GM12801 (cell line): Measurements from ENCODE around the gene MARF1.

Experiments
- TF ChIP-seq, protein P1 (sequence below): IDR thresholded peaks from one replicate; pipeline ENCODE4 v1.5.1; 2011; ENCODE audit warnings: control low read depth; ENCODE audit not compliant: insufficient read length; ENCODE audit errors: extremely low read depth

The MARF1 gene

DNA sequence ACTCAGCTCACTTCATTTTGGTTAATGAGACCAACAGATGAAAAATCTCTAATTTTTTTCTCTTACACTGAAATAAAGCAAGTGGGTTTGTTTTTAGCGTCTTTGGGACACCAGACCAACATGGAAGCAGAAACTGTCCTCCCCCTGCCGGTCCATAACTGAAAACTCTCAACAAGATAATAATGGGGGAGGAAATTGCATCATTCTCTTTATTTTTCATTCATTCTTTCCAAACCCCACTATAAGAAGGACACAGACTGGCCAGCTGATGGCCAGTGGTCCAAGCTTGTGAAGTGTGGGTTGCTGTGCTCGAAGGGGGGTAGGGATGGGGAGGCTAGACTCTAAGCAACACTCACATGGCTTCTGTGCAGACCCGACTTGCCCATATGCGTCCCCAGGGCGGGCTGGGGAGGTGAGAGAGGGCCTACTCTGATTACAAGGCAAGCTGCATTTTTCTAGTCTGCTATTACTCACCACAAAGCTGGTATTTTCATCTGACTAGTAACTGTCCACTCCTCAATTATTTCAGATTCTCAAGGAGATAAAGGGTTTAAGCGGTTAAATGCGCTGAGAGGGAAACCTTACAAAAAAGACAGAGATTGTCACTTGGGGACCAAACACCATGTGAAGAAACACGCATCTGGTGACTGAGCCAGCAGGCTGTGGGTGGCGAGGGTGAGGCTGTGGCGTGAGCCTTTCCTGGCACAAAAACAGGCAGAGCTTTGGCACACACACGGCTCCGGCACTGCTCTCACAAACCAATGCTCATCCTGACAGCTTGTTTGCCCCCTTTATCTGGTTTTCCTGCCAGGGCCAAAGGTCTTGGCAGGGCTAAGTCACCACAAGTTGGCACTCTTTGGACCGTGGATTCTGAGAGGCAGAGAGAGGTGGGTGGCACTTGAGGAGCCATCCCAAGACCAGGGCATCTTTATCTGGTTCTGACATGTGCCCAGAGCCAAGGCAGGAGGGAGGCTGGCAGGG is 38.2 kb downstream of the MARF1 start:
- TF ChIP-seq, protein P1, sequence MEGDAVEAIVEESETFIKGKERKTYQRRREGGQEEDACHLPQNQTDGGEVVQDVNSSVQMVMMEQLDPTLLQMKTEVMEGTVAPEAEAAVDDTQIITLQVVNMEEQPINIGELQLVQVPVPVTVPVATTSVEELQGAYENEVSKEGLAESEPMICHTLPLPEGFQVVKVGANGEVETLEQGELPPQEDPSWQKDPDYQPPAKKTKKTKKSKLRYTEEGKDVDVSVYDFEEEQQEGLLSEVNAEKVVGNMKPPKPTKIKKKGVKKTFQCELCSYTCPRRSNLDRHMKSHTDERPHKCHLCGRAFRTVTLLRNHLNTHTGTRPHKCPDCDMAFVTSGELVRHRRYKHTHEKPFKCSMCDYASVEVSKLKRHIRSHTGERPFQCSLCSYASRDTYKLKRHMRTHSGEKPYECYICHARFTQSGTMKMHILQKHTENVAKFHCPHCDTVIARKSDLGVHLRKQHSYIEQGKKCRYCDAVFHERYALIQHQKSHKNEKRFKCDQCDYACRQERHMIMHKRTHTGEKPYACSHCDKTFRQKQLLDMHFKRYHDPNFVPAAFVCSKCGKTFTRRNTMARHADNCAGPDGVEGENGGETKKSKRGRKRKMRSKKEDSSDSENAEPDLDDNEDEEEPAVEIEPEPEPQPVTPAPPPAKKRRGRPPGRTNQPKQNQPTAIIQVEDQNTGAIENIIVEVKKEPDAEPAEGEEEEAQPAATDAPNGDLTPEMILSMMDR, result no peak

GRCh38 chr16:15602285-15603044 is 40.5 kb downstream of the MARF1 start:
- TF ChIP-seq, protein P1, result no peak

DNA sequence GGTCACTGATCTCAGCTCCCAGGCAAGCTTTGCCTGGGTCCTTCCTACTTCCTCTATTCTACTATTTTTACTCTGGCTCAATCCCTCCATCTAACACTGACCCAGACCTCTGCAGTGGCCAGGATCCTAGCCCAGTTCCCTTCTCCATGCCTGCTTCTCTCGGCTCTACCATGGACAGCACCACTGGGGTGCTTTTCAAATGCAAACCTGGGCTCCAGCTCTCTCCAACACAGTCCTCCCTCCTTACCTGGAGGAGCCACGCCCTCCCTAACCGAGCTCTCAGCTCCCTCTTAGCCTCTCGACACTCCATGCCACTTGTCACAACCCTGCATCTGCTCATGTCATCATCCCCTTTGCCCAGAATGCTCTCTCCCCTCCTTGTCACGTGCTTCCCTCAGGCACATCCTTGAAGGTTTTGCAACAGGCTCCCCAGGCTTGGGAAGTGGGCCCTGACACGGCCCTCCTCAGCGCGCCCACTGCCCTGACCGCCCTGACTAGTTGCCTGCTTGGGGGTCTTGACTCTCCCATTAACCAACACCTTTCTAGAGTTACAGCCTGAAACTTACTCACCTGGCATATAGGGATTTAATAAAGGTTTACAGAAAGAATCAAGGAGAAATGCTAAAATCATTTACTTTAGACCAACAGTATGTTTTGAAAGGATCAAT is 41.6 kb downstream of the MARF1 start:
- TF ChIP-seq, protein P1, result no peak

DNA sequence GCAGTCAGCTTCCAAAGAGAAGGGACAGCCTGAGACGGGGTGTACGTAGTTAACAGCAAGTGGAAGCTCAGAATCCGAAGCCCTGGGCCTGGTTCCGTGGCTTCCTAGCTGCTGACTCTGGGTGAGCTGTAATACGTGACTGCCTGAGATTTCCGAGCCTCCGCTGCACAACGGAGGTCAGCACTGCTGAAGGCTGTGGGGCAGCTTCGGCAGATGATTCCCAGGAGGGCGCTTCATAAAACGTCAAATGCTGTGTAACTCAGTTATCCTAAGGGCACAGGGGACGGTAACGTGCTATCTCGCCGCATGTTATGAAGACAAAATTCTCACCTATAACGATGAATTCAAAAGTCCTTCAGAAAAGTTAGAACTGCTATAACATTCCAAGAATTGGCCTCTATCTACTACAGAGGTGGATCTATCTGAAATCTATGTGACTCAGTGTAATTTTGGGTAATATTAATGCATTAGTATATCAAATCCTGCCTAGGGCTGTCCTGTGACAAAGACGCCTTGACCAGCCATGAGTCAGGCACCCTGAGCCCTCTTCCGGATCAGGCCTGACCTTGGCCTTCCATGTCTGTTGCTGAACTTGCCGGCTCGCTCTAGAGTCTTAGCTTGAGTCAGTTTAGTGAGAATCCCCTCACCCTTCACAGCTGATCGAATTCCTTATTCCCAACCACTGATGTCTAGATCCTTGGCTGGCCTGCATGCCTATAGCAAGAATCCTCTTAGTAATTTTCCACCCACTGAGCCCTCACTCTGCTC is 43.5 kb downstream of the MARF1 start:
- TF ChIP-seq, protein P1, result no peak

- TF ChIP-seq, protein P1, result no peak
These were observed 44.2 kb downstream of the MARF1 start for GRCh38 chr16:15598648-15599190.

- TF ChIP-seq, protein P1, result no peak
These were observed 44.9 kb downstream of the MARF1 start for GRCh38 chr16:15597822-15598647.
